A172 (cell line): Measurements from ENCODE around the gene USP38. TPM values are rescaled to one million over a fixed set of nuclear protein-coding genes. Genes with fewer than 3 reads are reported as not detected.
"Not testable (repeated sequence)": the region's sequence is repeated elsewhere in the genome, so short reads cannot be mapped to it uniquely, and the experiment has no call there.

Experiments used
- DNase-seq: peaks from one replicate; pipeline ENCODE4 v3.0.0-alpha.2; 2015; ENCODE audit warnings: low spot score
- total RNA-seq: library from RNA; depleted of rRNA; stranded (reverse); fragments of >200 nt; shearing (Covaris generic); gene quantifications from 2 replicates; pipeline ENCODE4 v1.2.3, GENCODE V29; 2014; rRNA removed

Gene USP38
- 18.8 and 20.3 TPM in 2 replicates for total RNA-seq

DNA sequence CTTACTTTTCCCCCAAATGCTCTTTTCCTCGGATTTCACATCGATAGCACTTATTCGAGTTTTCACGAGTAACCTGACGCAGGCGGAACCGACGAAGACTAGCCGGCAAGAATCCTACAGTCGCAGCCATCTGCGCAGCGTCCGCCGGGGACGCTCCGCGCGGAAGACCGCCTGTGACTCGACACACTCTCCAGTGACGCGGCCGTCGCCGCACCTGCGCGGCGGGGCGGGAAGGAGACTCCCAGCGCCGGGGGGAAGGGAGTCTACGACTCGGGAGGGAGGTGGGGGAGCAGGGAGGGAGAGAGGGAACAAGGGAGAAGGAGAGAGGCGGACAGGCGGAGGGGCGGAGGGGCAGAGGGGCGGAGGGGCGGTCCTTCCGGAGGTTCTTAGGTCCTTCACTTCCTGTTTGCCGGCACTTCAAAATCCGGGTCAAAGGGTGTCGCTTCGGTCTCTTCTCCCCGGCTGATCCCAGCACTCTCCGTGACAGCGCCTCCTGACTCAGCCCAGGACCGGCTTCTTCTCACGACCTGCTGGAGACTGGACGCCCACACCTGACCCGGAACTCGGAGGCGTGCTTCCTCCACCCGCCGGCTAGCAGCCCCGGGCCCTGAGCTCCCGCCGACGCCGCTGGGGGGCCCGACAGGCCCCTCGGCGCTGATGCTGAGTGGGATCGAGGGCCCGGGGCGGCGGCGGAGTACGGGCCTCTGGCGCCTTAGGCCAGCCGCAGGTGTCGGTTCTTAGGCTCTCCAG, at the start of gene USP38:
Gene USP38, plus strand, starts transcription at position 415 of the 750 bp plus-strand sequence. CDS start 534 bp downstream, outside the sequence.
- DNase-seq = peak; percentile 89

DNA sequence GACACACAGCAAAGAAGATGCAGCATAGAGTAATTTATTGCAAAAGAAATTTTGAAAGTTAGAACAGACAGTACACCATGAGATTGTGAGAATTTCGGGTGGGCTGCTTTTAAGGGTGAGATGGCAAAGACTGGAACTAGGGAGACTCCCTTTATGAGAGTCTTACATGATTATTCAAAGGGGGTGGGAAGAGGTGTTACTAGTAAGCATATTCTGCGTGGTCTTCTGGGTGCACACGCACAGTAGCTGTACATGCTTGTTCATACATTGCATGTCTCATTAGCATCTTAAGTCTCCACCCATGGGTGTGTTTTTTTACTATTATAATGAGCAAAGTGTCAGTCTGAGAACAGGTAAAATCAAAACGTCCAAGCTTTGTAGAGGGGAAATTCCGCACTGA, 49.4 kb upstream of the USP38 start:
- DNase-seq = no peak

- DNase-seq = no peak
These were observed 44.0 kb upstream of the USP38 start for GRCh38 chr4:143140696-143141095.

GRCh38 chr4:143148521-143148920, 36.2 kb upstream of the USP38 start:
- DNase-seq = no peak

DNA sequence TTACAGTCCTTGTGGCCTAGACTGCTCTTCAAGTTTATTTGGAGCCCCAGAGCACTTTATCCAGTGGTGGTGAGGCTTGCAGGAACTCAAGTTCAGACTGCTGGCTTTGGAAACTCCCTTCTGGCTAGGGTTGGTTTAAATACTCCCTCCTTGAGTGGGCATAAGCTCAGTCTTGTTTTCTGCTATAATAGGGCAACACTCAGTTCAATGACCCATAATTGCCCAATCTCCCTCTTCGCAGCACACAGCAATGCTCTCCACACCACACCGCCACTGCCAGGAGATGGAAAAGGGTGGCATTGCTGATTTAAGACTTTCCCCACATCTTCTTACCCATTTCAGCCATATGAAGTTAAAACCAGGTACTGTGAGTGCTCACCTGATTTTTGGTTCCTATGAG, 27.9 kb upstream of the USP38 start:
- DNase-seq = no peak

DNA sequence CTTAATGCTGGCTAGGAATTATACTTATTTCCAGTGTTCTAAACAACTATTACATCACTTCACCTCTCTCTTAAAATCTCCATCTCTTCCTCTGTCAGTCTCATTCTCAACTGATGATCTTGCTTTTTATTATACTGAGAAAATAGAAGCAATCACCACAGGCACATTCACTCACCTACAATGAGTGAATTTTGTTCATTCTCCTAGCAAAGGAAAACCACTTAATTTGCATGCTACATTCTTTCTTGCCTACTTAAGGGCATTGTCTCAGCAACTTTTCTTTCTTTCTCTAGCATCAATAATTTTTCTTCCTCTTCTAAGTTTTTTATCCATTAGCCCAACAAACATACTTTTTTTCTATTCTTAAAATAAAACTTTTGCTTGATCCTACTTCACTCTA, 21.1 kb upstream of the USP38 start:
- DNase-seq = no peak

DNA sequence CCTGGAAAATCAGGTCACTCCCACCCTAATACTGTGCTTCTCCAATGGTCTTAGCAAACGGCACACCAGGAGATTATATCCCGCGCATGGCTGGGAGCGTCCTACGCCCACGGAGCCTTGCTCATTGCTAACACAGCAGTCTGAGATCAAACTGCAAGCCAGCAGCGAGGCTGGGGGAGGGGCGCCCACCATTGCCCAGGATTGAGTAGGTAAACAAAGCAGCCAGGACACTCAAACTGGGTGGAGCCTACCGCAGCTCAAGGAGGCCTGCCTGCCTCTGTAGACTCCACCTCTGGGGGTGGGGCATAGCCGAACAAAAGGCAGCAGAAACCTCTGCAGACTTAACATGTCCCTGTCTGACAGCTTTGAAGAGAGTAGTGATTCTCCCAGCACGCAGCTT, 18.0 kb upstream of the USP38 start:
- DNase-seq = not testable (repeated sequence)

GRCh38 chr4:143178923-143179322, 5.8 kb upstream of the USP38 start:
- no peak for DNase-seq

- DNase-seq = no peak
These were observed 1.1 kb upstream of the USP38 start for GRCh38 chr4:143183513-143184216.

DNA sequence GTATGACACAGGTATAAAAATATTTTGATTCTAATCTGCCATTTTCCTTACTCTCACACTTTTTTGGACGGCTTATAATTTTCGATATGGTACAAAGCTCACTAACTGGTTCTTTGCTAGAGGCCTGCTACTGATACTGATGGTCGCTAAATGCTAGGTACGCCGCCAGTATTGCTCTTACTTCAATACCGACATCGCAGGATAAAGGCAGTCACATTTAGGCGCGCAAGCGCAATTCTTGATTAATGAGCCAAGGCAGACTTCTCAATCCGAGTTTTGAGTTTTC, 557 bp upstream of the USP38 start:
- DNase-seq = no peak

- DNase-seq = no peak
These were observed 763 bp downstream of the USP38 start for GRCh38 chr4:143185253-143186107.

DNA sequence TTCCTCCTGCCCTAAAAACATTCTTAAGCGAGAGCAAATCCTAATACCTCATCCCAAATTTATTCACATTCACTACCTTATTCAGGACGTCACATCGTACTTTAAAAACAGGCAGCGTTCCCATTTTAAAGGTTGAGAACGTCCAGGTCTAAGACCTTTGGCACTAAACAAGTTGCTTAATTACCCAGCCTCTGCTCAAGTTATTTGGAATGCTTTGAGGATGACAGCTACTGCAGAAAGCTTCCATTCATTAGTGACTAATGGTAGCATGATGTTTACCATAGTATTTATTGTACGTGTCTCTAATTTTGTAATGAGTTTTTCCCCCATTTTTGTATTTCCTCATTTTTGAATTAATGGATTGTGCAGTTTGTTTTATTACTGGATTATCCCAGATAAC, 1.5 kb downstream of the USP38 start:
- no peak for DNase-seq

DNA sequence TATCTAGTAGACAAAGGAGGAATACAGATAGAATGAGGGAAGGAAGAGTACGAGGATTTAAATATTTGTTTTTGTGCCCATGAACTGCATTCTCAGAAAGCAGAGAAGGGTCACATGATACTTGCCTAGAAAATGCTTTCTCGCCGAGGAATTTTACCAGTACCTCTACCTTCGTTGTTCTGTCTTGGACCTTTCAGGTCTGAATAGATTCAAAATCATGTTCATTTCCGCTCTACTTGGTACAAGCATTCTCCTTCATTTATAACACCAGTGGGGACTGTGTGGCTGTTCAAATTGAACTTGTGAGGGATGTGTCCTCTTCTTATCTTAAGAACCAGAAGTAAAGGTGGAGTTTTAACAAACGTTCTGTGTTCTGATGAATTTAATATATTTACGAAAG, 1.9 kb downstream of the USP38 start:
- DNase-seq = no peak

GRCh38 chr4:143188136-143189088, 3.7 kb downstream of the USP38 start:
- DNase-seq = no peak

DNA sequence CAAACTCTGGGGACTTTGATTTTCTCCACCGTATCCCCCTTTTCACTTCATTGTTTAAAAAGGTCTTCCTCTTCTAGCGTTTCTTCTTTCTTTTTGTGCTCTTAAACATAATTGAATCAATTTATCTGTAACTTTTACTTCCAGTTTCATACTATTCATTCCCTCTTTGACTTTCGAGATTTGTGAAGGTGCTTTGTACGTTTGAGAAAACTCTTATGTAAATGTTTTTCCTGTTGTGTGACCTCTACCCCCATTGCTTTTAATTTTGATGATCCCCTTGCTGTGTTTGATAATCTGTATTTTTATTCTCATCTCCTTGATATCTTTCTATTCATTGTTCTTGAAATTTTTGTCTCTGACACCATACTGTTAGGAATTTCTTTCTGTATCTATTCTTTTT, 4.8 kb downstream of the USP38 start:
- no peak for DNase-seq

DNA sequence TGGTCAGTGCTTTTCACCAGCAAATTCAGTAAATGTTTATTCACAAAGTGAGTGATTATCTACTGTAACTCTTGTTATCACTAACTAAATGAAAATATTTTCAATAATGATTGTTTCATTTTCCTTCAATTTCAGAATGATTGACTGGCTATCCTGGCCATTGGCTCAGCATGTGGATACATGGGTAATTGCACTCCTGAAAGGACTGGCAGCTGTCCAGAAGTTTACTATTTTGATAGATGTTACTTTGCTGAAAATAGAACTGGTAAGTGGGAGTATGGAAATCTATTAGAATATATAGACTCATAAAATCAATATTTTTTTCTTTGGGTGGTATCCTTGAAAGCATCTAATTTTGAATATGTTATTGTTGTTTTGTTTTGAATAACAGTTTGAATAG, 10.9 kb downstream of the USP38 start:
- no peak for DNase-seq

DNA sequence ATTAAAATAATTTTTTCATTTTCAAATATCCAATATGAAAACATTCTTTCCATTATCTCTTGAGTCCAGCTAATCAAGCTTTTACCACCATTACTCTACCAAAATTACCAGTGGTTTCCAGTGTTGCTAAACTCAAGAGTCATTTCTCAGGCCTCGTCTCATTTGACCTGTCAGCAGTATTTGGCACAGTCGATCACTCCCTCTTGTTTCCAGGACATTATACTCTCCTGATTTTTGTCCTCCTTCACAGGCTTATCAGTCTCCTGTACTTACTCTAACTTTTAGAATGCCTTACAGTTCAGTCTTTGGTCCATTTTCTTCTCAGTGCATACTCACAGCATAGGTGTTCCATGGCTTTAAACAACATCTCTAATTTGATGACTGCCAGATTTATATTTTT, 11.6 kb downstream of the USP38 start:
- DNase-seq = no peak

DNA sequence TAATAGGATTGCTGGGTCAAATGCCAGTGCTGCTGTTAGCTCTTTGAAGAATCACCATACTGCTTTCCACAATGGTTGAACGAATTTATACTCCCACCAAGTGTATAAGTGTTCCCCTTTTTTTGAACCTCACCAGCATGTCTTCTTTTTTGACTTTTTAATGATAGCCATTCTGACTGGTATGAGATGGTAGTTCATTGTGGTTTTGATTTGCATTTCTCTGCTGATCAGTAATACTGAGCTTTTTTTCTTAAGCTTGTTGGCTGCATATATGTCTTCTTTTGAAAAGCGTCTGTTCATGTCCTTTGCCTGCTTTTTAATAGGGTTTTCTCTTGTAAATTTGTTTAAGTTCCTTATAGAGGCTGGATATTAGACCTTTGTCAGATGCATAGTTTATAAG, 14.8 kb downstream of the USP38 start:
- DNase-seq = no peak

- DNase-seq = no peak
These were observed 18.1 kb downstream of the USP38 start for GRCh38 chr4:143202824-143203223.

- no peak for DNase-seq
These were observed 18.9 kb downstream of the USP38 start for GRCh38 chr4:143203577-143203976.

DNA sequence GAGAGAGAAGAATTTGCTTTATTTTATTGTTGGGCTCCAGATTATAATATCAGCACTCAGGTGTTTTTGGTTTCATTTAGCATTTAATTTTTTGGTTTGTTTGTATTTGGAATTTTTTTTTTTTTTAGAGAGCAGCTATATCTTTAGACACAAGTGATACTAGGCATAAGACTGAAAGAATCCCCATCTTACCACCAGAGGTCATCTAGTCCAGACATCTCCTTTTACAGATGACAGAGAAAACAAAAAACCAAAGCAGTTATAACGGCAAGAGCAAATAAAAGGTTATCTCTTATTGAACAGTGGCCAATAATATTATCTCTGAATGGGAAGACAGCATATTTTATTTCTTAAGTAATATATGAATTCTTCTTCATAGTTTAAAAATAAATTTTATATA, 22.8 kb downstream of the USP38 start:
- no peak for DNase-seq

- no peak for DNase-seq
These were observed 27.8 kb downstream of the USP38 start for GRCh38 chr4:143212566-143212965.
